Hematopoietic multipotent progenitor cell treated with erythropoietin and hydrocortisone succinate and interleukin-3 and kit ligand, for 15 days (in vitro differentiated cells): ENCODE results near the gene PPP2R5C.
"Not testable (repeated sequence)": the region's sequence is repeated elsewhere in the genome, so short reads cannot be mapped to it uniquely, and the experiment has no call there.

ENCODE experiments used
- DNase-seq: peaks from one replicate; pipeline ENCODE4 v3.0.0-alpha.2; 2015; ENCODE audit warnings: low spot score

Gene PPP2R5C

GRCh38 chr14:101966742-101967141 is 205.2 kb downstream of the PPP2R5C start:
- DNase-seq: no peak

GRCh38 chr14:101968186-101968585 is 206.7 kb downstream of the PPP2R5C start:
- no peak for DNase-seq

- DNase-seq: no peak
Observed at GRCh38 chr14:101969481-101969880, 208.0 kb downstream of the PPP2R5C start.

DNA sequence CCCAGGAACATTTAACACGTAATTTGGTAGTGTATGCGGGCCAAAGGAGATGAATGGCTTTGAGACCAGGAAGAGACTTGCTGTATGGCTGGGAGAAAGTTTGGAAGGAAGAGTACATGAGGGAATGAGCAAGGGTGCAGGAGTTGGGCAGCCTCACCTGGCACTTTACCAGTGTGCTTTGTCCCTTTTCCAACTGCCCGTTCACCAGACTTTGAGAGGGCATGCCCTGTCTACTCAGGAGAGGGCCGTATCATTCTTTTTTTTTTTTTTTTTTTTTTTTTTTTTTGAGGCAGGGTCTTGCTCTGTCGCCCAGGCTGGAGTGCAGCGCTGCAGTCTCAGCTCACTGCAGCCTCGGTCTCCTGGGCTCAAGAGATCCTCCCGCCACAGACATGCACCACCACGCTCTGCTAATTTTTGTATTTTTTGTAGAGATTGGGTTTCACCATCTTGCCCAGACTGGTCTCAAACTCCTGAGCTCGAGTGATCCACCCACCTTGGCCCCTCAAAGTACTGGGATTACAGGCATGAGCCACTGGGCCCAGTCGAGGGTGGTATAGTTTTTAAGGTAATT is 209.4 kb downstream of the PPP2R5C start:
- DNase-seq: no peak

- DNase-seq: not testable (repeated sequence)
Observed at GRCh38 chr14:101971458-101971857, 209.9 kb downstream of the PPP2R5C start.

DNA sequence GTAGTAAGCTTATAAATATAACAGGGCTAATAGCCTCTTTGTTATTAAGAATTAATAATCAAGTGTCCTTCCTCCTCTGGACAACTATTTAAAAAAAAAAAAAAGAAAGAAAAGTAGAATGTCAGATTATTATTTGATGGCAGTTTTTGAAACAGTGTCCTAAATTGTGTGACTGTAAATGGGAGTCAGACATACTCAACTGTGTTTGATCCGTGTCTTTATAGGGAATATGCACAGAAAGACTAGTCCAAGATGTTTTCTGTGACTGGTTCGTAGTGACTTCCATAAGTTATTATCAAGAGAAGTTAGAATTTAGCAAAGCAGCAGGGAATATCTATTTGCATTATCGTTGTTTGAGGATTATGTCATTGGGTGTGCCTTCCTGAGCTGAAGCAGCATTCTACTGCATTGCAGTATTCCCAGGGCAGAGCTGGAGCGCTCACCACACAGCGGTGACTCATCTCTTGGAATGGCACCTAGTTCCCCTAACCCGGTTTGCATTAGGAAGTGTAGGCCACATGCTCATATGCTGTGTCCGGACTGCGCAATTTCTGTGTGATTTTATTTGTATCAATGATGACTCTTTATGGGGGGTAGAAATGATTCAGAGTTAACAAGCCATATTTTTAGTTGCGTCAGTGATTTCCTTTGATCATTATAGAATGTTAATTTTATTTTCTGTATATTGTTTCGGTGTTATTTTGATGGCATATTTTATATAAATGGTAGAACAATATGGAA is 210.8 kb downstream of the PPP2R5C start:
- DNase-seq: no peak

DNA sequence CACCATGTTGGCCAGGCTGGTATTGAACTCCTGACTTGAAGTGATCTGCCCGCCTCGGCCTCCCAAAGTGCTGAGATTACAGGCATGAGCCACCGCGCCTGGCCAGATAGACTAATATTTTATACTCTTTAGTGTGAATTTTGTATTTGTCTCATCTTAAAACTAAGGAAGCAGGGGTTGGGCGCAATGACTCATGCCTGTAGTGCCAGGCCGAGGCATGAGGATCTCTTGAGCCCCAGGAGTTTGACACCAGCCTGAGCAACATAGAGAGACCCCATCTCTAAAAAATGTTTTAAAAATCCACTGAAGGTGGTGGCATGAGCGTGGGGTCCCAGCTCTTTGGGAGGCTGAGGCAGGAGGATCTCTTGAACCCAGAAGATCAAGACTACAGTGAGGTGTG is 211.8 kb downstream of the PPP2R5C start:
- DNase-seq: no peak

DNA sequence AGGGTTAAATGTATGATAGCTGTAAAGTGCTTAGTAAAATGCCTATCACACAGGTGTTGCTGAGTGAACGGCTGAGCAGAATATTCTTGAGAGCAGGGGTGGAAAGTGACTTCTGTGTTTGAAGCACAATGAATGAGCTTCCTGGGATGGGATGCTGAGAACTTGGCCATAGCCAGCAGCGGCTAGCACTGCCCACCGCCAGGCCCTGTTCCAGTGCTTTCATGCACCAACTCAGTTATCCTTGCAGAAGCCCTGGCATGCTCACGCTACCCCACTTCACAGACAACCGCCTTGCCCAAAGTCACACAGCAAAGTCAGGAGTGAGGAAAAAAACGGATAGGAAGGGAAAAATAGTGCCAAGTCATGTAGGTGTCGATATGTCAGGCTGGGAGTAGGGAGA is 213.7 kb downstream of the PPP2R5C start:
- no peak for DNase-seq
